ENCODE measurements around the gene DNAJB11. TPM values are rescaled to one million over a fixed set of nuclear protein-coding genes. Genes with fewer than 3 reads are reported as not detected.

DNAJB11 gene
- total RNA-seq = 10 to 100 TPM; 24.7 to 32.1 (median 26.4) TPM

- intact Hi-C loops (cut with DNase I; ENCODE audit: low total_unique reads) = no loop called here
- 0% methylated on average over 41 to 53 of the region's 59 CpGs for WGBS, 2 donors
- peak within 1 kb of the TSS; percentile 86 for H3K4me3 ChIP-seq (ENCODE audit: low read depth, poor library complexity, severe bottlenecking)
- TF ChIP-seq POLR2A (IDR thresholded peaks at IDR 0.05) (no peak), CTCF (IDR thresholded peaks at IDR 0.05) (no peak)
- peak; percentile 99 to 100 for DNase-seq (ENCODE audit: low spot score in 2 of 2)
Measured at GRCh38 chr3:186570096-186570940, at the start of gene DNAJB11. TSS of gene DNAJB11 (plus strand) at chr3:186570720. CDS start at chr3:186570898, 178 bp downstream.

- no peak overlapping the region for H3K4me3 ChIP-seq (ENCODE audit: low read depth, poor library complexity, severe bottlenecking)
- WGBS, 2 donors = 71 to 75% methylated on average over 10 of the region's 10 CpGs
- DNase-seq (ENCODE audit: low spot score in 2 of 2) = no peak
- intact Hi-C loops (cut with DNase I; ENCODE audit: low total_unique reads) = no loop called here
- TF ChIP-seq POLR2A (IDR thresholded peaks at IDR 0.05) = no peak
- no peak for TF ChIP-seq CTCF (IDR thresholded peaks at IDR 0.05)
Measured at GRCh38 chr3:186520957-186521842, 49.3 kb upstream of the DNAJB11 start.

- intact Hi-C loops (cut with DNase I; ENCODE audit: low total_unique reads) = no loop called here
- WGBS, 2 donors = 80 to 84% methylated on average over 6 of the region's 6 CpGs
- TF ChIP-seq POLR2A (IDR thresholded peaks at IDR 0.05) (no peak), CTCF (IDR thresholded peaks at IDR 0.05) (no peak)
- H3K4me3 ChIP-seq (ENCODE audit: low read depth, poor library complexity, severe bottlenecking) = no peak overlapping the region
- no peak for DNase-seq (ENCODE audit: low spot score in 2 of 2)
Measured at GRCh38 chr3:186523022-186523421, 47.5 kb upstream of the DNAJB11 start.

GRCh38 chr3:186523434-186523833, 47.1 kb upstream of the DNAJB11 start:
- H3K4me3 ChIP-seq (ENCODE audit: low read depth, poor library complexity, severe bottlenecking) = no peak overlapping the region
- WGBS, 2 donors = 24 to 44% methylated on average over 2 of the region's 2 CpGs
- intact Hi-C loops (cut with DNase I; ENCODE audit: low total_unique reads) = no loop called here
- TF ChIP-seq POLR2A (IDR thresholded peaks at IDR 0.05) = no peak
- no peak for TF ChIP-seq CTCF (IDR thresholded peaks at IDR 0.05)
- DNase-seq (ENCODE audit: low spot score in 2 of 2) = no peak

GRCh38 chr3:186524616-186525015, 45.9 kb upstream of the DNAJB11 start:
- intact Hi-C loops (cut with DNase I; ENCODE audit: low total_unique reads) = no loop called here
- DNase-seq (ENCODE audit: low spot score in 2 of 2) = no peak
- TF ChIP-seq POLR2A (IDR thresholded peaks at IDR 0.05) = no peak
- no peak for TF ChIP-seq CTCF (IDR thresholded peaks at IDR 0.05)
- 94 to 96% methylated on average over 6 of the region's 6 CpGs for WGBS, 2 donors
- no peak overlapping the region for H3K4me3 ChIP-seq (ENCODE audit: low read depth, poor library complexity, severe bottlenecking)

Measured in lower leg skin (tissue), 4 donors.